Activated T-cell treated with anti-CD3 and anti-CD28 coated beads for 48 hours (primary cell): ENCODE results near the gene HOXB8.

Source experiments
- DNase-seq: peaks from one replicate; pipeline ENCODE4 v3.0.0-alpha.2; 2020; ENCODE audit warnings: low read depth

Gene HOXB8

GRCh38 chr17:48637323-48638260 lies 22.5 kb upstream of the HOXB8 start:
- no peak for DNase-seq

- DNase-seq = peak; percentile 82
These were observed 21.3 kb upstream of the HOXB8 start for GRCh38 chr17:48636177-48637018.

- no peak for DNase-seq
These were observed 19.6 kb upstream of the HOXB8 start for GRCh38 chr17:48634493-48635208.

GRCh38 chr17:48633266-48633677 lies 18.2 kb upstream of the HOXB8 start:
- DNase-seq = no peak

- DNase-seq = no peak
These were observed 17.6 kb upstream of the HOXB8 start for GRCh38 chr17:48632579-48633265.

- no peak for DNase-seq
These were observed 16.8 kb upstream of the HOXB8 start for GRCh38 chr17:48631693-48632578.

GRCh38 chr17:48630925-48631692 lies 16.0 kb upstream of the HOXB8 start:
- no peak for DNase-seq

- DNase-seq = no peak
These were observed 15.2 kb upstream of the HOXB8 start for GRCh38 chr17:48630009-48630924.

- DNase-seq = no peak
These were observed 14.3 kb upstream of the HOXB8 start for GRCh38 chr17:48629411-48629759.

GRCh38 chr17:48628649-48629410 lies 13.7 kb upstream of the HOXB8 start:
- no peak for DNase-seq

- DNase-seq = no peak
These were observed 12.8 kb upstream of the HOXB8 start for GRCh38 chr17:48627623-48628521.

- DNase-seq = no peak
These were observed 12.1 kb upstream of the HOXB8 start for GRCh38 chr17:48627118-48627597.

- DNase-seq = no peak
These were observed 11.4 kb upstream of the HOXB8 start, which contains the start of gene HOXB9 for GRCh38 chr17:48626245-48627117. Gene HOXB9 (minus strand): TSS chr17:48626358. CDS start chr17:48626269, 89 bp downstream.

GRCh38 chr17:48625495-48626244 lies 10.6 kb upstream of the HOXB8 start:
- no peak for DNase-seq
